ENCODE results near the gene PLEKHG4B.

The PLEKHG4B gene

DNA sequence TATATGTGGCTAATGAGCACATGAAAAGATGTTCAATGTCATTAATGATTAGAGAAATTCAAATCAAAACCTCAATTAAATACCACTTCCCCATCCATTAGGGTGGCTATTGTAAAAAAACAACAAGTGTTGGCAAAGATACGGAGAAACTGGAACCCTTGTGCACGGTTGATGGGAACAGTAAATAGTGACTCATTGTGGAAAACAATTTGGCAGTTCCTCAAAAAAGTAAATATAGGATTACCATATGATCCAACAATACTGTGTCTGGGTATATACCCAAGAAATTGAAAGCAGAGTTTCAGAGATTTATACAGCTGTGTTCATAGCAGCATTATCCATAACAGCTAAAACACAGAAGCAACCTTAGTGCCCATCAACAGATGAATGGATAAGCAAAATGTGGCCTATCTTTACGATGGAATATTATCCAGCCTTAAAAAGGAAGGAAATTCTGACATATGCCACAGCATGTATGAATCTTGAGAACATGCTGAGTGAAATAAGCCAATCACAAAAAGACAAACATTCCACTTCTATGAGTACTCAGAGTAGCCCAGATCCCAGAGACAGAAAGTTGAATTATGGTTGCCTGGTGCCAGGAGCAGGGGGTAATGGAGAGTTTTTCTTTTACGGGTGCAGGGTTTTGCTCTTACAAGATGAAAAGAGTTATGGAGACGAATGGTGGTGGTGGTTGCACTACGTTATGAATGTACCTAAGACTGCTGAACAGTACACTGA lies 57.9 kb downstream of the PLEKHG4B start:
- no peak for FAIRE-seq
- no peak for DNase-seq (ENCODE audit: extremely low spot score, insufficient read length, low read depth)

DNA sequence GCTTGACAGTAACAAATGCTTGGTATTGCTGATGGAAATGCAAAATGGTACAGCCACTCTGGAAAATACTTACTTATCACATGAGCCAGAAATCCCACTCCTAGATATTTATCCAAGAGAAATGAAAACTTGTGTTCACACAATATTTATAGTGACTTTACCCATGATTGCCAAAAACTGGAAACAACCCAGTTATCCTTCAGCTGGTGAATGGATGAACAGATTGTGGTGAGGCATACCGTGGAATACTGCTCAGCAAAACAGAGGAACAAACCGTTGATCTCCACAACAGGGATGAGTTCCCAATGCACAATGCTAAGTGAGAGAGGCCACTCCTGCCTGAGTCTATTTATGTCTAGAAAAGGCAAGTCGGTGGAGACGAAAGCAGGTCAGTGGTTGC lies 58.8 kb downstream of the PLEKHG4B start:
- no peak for DNase-seq (ENCODE audit: extremely low spot score, insufficient read length, low read depth)
- no peak for FAIRE-seq

DNA sequence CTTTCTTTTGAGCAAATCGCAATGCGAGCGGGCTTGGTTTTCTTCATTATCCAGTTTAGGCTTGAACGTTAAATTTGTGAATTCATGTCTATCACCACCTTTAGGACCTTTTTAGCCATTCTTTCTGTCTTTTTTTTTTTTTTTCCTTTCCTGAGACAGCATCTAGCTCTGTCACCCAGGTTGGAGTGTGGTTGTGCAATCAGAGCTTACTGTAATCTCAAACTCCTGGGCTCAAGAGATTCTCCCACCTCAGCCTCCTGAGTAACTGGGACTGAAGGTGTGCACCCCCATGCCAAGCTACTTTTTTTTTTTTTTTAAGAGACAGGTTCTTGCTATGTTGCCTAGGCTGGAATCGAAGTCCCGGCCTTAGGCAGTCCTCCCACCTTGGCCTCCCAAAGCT lies 60.1 kb downstream of the PLEKHG4B start:
- DNase-seq (ENCODE audit: extremely low spot score, insufficient read length, low read depth) (no peak), FAIRE-seq (no peak)

DNA sequence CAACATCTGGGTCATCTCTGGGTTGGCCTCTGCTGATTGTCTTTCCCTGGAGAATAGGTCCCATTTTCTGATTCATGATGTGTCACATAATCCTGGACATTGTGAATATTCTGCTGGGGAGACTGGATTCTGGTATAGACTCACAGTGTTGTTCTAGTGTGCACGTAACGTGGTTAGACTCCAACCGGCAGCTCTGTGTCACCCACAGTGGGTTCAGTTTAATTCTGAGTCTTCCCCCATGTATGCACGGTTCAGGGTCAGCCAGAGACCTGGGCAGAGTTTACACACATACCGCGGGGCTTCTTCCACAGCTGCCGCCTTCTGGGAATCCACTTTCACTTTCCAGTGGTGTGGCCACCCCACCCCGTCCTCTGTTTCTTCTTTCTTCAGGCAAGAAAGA lies 61.3 kb downstream of the PLEKHG4B start:
- DNase-seq (ENCODE audit: extremely low spot score, insufficient read length, low read depth) (no peak), FAIRE-seq (no peak)

DNA sequence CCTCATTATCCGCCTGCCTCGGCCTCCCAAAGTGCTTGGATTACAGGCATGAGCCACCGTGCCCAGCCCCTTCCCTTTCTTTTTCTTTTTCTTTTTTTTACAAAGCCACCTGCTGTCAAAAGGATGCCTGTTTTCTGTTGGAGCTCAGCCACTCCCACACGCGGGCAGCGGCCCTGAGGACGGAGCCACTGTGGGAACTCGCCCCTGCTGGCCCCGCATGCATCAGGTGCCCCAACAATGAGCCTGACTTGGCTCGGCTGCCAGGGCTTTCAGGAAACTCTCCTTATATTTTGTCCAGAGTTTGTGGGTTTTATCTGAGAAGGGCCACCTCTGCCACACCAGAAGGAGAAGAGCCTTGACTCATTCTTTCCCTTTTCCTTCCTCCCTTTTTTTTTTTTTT lies 62.3 kb downstream of the PLEKHG4B start:
- no peak for DNase-seq (ENCODE audit: extremely low spot score, insufficient read length, low read depth)
- no peak for FAIRE-seq

DNA sequence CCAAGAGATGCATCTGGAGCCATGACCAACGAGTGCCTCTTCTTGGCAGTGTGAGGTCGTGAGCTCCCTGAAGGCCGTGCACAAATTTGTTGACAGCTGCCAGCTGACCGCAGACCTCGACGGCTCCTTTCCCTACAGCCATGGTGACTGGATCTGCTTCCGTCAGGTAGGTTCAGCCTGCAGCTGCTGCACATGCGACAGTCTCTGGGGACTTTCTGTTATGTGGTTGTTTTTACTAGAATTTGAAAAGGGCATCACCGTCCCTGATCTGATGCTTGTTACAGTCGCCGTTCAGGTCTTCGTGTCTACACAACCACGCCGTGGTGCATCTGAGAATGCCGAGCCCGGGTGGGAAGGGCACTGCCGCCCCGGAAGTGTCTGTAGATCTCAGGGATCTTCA lies 62.9 kb downstream of the PLEKHG4B start:
- FAIRE-seq (no peak), DNase-seq (ENCODE audit: extremely low spot score, insufficient read length, low read depth) (no peak)

DNA sequence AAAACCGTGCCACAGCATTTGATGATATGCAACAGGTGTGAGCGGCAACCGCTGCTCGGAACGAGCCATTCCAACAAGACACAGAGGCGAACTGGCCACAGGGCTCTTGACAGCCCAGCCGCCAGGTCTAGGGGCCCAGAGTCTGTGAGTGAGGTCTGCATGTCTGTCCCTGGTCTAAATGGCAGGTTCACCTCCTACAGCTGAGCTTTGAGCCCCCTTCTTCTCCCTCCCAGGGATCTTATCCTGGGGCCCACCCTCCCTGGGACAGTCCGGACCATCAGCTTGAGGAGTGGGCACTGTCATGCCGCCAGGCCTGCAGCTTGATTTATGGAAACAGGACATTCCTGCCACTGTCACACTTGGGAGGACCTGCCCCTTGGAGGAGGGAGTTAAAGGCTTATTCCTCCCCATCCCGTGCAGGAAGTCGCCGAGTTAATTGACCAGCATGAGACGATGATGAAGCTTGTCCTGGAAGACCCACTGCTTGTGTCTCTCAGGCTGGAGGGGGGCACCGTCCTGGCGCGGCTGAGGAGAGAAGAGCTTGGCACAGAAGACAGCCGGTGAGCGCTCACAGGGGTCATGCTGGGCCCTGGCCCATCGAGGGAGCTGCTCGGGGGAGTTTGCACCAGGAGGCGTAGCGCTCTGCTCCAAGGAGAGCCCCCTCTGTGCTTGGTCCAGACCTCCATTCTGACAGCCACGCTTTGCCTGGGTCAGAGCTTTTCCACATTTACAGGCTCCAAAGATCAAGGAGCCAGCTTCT lies 63.9 kb downstream of the PLEKHG4B start:
- FAIRE-seq, result no peak
- DNase-seq (ENCODE audit: extremely low spot score, insufficient read length, low read depth), result no peak

DNA sequence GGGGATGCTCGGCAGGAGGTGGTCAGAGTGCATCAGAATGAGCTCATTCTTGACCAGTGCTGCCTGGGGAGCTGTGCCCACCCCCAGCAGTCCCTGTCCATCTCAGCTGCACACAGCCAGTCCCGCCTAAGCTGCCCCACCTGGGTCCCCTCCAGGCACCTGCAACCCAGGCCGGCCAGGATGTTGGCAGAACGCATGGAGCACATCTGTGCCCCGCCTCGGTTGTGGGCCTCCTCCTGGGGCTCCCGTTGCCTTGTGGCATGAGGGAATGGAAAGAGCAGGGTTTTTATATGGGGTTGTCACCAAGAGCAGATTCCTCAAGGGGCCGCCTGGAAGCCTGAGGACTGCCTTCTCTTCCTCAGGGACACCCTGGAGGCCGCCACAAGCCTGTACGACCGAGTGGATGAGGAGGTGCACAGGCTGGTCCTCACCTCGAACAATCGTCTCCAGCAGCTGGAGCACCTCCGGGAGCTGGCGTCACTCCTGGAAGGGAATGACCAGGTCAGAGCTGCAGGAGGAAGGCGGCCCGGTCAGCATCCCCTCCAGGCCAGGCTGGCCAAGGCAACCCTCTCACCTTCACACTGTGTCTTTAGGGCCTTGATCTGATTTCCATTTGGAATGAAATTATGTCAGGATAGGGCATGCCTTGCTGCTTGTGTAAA lies 64.6 kb downstream of the PLEKHG4B start:
- DNase-seq (ENCODE audit: extremely low spot score, insufficient read length, low read depth) (no peak), FAIRE-seq (no peak)

DNA sequence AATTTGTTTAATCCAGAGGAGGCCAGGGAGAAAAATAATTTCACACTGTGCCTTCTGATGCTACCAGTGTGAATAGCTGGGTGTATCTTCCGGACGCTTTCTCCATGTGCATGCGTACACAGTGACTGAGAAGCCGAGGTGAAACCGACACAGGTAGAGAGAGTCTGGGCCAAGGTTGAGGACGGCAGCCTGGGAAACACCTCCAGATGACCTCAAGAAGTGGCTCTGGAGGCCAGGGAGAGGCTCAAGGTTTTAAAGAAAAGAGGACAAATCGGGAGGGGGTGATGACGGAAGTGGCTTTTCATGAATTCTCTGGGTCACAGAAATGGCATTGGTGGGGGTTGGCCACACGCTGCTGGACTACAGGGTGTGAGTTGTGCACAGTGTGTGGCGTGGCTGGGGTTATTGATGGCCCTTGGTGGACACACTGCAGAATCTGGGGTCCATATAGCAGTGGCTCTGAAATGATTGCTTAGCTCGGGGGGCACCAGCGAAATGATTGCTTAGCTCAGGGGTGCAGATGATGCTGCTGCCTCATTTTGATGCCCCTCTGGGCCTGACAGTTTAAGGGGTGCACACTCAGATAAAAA lies 65.3 kb downstream of the PLEKHG4B start:
- FAIRE-seq, result no peak

DNA sequence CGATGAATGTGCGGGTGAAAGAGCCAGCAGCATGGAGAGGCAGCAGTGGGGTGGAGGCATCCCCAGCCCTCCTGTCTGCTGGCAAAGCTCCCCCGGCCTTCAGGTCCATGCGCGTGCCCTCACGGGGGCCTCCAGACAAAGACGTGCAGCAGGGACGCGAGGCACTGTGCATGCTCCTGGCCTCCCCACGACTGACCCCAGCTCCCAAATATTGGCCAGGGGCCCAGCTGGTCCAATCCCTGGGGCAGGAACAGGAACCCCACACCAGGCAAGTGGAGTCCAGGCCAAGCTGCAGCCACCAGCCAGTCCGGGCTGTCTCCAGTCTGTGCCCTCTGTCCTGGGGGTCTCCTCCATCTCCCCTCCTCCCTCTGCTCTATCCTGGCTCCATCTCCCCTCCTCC lies 65.8 kb downstream of the PLEKHG4B start:
- no peak for DNase-seq (ENCODE audit: extremely low spot score, insufficient read length, low read depth)

More for the DNA sequence above, 65.3 kb downstream of the PLEKHG4B start:
- no peak for DNase-seq (ENCODE audit: extremely low spot score, insufficient read length, low read depth)

DNA sequence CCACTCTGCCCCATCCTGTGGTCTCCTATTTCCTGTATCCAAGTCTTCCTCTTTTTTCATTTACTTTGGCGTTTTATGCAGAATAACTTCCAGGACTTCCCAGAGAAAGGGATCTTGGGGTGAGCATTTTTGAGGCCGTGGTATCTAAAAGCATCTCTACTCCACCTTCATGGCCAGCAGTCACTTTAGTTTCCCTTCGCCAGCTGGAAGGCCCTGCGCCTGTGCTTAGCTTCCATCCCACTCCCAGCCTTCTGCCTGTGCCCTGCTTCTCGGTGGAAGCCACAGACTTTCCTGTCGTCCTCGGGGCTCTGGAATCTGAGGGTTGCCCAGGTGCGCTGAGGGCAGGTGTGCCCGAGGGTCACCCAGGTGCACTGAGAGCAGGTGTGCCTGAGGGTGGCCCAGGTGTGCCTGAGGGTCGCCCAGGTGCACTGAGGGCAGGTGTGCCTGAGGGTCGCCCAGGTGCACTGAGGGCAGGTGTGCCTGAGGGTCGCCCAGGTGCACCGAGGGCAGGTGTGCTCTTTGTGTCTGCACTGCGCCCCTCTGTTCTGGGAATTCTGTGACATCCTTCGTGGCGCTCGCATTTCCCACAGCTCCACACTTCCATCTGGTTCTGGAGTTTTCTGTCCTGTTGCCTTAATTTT lies 67.0 kb downstream of the PLEKHG4B start:
- DNase-seq (ENCODE audit: extremely low spot score, insufficient read length, low read depth) (no peak), FAIRE-seq (no peak)

More for the DNA sequence above, 65.8 kb downstream of the PLEKHG4B start:
- no peak for FAIRE-seq

DNA sequence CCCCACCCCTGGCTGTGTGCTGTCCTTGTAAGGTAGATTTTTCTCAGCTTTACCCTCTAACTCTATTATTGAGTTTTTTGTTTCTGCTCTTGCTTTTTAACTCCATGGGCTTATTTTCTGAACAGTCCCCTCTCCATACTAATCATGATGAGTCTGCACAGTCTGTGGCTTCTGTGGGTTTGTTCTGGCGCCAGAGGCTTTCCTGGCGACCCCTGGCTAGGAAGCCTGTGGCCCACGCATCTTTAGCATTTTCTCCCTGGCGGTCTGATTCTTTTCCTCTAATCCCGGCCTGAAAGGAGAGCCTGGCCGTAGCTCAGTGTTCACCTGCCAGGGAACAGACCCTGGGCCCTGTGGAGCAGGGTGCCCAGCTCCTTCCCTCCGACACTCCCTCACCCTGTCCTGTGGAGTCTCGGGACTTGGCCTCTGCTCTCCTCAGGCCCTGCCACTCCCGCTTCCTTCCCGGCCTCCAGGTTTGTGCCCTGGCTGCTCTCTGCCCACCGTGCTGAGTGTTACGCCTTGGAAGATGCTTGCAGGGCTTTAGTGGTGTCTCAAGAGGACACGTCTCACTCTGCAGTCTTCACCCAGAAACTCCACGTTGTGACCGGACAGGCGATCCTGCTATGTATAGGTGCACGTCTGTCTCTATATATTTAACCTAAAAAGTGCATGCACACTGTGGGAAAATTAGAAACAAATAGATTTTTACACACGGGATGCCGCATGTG lies 67.6 kb downstream of the PLEKHG4B start:
- DNase-seq (ENCODE audit: extremely low spot score, insufficient read length, low read depth), result no peak
- FAIRE-seq, result no peak

DNA sequence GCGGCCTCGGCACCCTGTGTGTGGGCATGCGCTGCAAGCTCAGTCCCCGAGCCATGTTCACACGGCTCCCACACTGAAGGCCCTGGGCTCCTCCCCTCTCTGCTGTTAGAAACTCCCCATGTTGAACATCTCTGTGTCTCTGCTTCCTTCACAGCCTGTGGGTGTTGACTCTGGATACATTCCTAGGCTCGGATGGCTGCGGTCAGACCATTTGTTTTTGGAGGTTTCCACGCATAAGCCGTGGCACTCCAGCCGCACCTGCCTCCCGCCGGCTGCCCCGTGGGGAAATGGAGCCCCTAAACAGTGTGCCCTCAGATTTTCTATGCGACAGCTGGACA lies 68.2 kb downstream of the PLEKHG4B start:
- FAIRE-seq (no peak), DNase-seq (ENCODE audit: extremely low spot score, insufficient read length, low read depth) (no peak)

DNA sequence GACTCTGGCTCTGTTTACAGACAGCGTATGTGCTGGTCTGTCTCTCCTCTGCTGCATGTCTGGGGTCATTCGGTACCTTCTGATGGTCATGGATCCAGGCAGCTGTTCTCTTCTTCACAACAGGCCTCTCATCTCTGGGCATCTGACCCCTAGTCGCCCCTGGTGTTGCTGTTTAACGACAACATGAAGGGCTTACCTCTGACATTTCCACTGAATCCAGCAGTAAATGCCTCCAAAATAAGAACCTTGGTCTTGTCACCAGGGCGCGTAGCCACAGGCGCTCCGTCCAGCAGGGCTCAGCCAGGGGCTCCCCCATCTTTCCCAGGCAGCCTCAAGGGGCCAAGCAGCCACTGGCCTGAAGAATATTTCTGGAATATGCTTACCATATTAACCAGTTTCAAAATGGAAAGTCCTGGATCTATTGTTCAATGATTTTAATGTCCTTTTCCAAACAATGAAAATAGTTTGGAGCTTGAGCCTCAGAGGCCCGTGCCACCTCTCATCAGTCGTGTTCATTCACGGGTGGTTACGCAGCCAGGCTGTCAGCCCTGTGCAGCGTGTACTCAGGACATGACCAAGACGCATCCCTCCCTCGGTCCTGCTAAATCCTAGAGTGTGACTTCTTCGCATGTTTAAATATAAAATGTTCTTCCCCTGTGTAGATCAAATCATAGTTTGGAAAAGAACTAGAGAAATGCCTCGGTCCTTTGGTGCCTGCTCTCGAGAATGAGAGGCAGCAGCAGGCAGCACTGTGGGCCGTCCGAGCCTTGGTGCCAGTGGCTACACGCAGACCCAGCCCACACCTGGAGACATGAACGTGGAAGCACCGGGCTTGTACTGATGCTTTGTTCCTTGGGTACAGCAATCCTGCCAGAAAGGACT lies 69.2 kb downstream of the PLEKHG4B start:
- FAIRE-seq, result no peak
- DNase-seq (ENCODE audit: extremely low spot score, insufficient read length, low read depth), result no peak

DNA sequence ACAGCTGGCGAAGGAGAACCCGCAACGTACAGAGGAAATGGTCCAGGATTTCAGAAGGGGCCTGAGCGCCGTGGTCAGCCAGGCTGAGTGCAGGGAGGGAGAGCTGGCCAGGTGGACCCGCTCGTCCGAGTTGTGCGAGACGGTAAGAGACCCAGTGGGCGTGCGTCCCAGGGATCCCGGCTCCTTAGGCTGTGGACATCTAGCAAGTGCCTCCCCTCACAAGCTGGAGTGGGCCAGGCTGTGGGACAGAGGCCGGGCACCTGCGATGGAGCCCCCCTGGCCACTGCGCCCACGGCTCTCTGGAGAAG lies 69.8 kb downstream of the PLEKHG4B start:
- FAIRE-seq, result no peak
- DNase-seq (ENCODE audit: extremely low spot score, insufficient read length, low read depth), result no peak

DNA sequence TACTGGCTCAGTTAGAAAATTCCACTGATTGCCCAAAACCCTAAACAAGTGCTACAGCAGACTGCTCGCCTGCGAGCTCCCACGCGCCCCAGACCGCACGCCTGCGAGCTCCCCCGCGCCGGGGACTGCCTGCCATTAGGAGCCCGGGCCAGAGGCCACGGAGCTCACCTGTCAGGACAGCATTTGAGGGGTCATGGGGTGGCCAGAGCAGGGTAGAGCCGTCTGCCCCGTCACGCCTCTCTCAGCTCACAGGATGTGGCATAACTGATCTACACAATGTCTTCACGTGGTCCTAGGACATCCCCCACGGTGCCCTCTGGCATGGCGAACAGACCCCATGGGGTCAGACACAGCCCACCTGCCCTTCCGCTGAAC lies 70.2 kb downstream of the PLEKHG4B start:
- FAIRE-seq (no peak), DNase-seq (ENCODE audit: extremely low spot score, insufficient read length, low read depth) (no peak)

DNA sequence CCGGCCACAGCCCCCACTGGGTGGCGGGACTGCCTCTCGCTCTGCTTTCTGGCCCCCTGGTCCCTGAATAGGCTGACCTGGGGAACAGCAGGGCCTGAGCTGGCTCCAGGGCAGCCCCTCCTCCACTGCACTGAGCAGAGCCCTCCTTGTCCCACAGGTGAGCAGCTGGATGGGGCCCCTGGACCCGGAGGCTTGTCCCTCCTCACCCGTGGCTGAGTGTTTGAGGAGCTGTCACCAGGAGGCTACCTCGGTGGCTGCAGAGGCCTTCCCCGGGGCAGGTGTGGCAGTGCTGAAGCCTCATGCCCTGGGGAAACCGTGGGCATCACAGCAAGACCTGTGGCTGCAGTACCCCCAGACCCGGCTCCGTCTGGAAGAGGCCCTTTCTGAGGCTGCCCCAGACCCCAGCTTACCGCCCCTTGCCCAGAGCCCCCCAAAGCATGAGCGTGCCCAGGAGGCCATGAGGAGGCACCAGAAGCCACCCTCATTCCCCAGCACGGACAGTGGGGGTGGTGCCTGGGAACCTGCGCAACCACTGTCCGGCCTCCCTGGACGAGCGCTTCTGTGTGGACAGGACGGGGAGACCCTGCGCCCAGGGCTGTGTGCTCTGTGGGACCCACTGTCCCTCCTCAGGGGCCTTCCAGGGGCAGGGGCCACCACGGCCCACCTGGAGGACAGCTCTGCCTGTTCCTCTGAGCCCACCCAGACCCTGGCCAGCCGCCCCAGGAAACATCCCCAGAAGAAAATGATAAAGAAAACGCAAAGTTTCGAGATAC lies 70.8 kb downstream of the PLEKHG4B start:
- DNase-seq (ENCODE audit: extremely low spot score, insufficient read length, low read depth), result no peak

DNA sequence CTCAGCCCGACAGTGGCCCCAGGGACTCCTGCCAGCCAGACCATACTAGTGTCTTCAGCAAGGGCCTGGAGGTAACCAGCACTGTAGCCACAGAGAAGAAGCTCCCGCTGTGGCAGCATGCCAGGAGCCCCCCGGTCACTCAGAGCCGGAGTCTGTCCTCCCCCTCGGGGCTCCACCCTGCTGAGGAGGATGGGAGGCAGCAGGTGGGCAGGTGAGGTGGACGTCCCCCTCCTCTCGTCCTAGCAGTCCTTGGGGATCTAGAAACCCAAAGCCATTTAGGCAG lies 71.3 kb downstream of the PLEKHG4B start:
- FAIRE-seq (no peak), DNase-seq (ENCODE audit: extremely low spot score, insufficient read length, low read depth) (no peak)

More for the DNA sequence above, 70.8 kb downstream of the PLEKHG4B start:
- FAIRE-seq, result no peak

DNA sequence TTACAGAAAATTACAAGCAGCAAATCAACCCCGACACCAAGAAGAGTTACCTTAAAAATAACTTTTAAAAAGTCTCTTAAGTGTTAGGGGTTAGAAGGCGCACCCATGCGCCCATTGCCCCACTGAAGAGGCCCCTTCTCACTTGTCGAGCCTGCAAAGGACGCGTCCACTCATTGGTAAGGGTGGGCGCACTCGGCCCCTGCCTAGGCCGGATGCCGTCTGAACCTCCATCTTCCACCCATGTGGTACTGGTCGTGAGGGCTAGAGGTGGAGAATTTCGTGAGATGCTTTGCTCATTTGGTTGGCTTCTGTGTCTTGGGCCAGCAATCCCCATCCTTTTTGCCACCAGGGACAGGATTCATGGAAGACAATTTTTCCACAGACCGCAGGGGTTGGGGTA lies 71.9 kb downstream of the PLEKHG4B start:
- FAIRE-seq (no peak), DNase-seq (ENCODE audit: extremely low spot score, insufficient read length, low read depth) (no peak)

All from GM18507 (cell line).